Stimulated activated CD8-positive, alpha-beta memory T cell treated with anti-CD3 and anti-CD28 coated beads, Interleukin-7, amount 100 ng/mL, for 24 hours (primary cell): ENCODE data around the gene ZNF618.

Experiments used
- DNase-seq: peaks from one replicate; pipeline ENCODE4 v3.0.0-alpha.2; 2020; ENCODE audit warnings: low read depth

The ZNF618 gene

DNA sequence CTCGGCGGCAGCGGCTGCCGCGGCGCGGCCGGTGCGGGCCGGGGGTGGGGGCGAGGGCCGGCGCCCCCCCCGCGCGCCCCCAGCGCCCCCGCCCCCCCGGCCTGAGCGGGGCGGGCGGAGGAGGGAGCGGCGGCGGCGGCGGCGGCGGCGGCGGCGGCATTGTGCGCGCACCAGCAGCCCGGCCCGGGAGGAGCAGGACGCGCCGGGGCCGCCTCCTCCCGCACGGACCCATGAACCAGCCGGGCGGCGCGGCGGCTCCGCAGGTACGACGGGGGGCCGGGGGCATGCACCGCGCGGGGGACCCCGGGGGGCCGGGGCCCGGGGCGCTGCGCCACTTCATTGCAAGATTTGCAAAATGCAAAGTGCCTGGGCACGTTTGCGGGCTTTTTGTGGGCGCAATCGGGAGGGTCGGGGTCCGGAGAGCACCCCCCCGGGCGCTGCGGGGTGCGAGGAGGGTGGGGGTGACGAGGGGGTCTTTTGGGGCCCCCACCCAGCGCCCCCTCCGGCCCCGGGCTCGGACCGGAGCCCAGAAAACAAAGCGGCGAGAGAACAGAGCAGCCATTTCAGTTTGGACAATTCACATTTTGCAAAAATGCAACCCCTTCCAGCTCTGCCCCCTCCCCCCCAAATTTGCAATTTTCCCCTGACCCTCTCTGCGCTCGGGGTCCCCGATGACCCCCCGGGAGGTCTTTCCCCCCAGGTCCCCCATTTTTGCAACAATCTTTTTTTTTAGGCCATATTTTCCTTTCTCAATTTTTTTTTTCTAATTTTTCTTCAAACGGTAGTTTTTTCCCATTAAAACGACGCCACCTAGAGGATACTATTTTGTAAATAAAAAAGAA, at the start of gene ZNF618:
ZNF618 (plus strand) TSS at position 159 of the 842 bp plus-strand sequence; CDS start at position 231, 72 bp downstream.
- no peak for DNase-seq

DNA sequence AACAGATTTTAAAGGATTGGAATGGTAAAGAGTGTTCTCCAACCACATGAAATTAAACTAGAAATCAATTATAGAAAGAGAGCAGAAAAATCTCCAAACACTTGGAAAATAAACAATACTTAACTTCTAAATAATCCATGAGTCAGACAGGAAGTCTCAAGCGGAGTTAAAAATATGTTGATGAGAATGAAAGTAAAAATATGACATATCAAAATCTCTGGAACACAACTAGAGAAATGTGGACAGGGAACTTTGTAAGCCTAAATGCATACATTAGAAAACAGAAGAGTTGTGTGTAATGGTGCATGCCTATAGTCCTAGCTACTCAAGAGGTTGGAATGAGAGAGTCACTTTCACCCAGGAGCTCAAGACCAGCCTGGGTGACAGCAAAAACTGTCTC, 47.9 kb upstream of the ZNF618 start:
- no peak for DNase-seq

GRCh38 chr9:113837334-113837733, 38.8 kb upstream of the ZNF618 start:
- no peak for DNase-seq

DNA sequence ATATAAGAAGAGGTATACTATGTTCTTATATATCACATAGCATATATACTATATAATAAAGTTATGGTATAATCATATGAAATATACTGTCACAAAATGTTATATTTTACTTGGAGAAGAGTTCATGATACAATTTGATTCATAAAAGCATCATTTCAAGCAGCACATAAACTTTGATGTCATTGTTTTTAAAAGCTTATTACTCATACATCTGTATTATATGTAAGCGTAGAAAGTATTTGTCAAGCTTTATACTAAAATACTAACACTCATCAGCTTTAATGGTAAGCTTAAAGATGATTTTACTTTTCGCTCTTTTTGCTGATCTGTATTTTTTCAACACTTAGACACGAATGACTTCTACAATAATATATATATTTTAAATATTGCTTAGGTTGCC, 34.0 kb upstream of the ZNF618 start:
- no peak for DNase-seq

GRCh38 chr9:113844466-113844865, 31.6 kb upstream of the ZNF618 start:
- no peak for DNase-seq

DNA sequence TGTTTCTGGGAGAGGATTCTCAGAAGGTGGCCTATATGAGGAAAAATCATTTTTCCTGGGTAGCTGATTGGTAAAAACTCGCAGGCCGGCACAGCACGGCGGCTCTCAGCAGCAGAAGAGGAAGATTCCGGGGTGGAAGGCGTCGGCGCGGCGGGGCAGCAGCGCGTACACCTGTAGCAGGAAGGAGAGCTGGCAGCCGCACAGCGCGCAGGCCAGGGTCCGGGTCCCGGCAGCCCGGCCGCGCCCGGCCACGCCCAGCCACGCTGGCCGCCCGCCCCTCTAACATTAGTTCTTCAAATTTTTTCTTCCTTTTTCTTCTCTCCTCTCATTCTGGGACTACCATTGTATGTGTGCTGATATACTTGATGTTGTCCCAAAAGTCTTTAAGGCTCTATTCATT, 24.8 kb upstream of the ZNF618 start:
- DNase-seq, result no peak

- no peak for DNase-seq
These were observed 24.2 kb upstream of the ZNF618 start for GRCh38 chr9:113851873-113852272.

- no peak for DNase-seq
These were observed 22.8 kb upstream of the ZNF618 start for GRCh38 chr9:113853333-113853732.

DNA sequence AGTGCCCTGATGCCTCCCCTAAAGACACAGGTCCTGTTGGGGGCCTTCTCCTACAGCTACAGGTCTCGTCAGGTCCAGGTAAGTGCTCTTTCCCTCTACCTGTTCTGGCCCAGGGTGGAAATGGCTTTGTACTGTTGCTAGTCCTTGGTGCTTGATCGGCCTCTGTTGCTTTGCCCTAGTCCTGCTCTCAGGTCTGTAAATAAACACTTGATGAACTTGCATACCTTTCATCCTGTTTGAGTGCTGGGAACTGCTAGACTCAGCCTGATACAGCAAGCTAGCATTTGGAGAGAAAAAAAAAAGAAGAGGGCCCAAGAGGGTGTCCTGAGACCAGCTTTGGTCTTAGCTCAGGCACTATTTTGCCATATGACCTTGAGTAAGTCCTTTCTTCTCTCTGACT, 21.8 kb upstream of the ZNF618 start:
- no peak for DNase-seq

DNA sequence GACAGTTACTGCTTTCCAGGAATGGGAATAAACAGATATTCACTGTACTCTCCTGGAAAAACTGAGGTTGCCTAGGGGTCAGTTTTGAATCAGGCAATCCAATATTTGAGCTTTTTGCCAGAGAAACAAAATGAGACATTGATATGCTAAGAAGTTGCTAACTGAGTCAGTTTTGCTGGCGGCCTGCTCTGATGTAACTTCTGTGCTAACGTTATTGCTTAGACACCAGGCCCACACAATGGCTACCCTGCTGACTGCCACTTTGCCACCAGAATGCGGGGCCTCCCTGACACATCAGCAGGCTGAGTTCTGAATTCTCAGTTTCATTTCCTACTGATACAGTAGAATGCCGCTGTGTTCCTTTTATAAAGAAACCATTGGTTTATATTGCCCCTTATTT, 18.2 kb upstream of the ZNF618 start:
- no peak for DNase-seq

- DNase-seq, result no peak
These were observed 17.8 kb upstream of the ZNF618 start for GRCh38 chr9:113858282-113858681.

DNA sequence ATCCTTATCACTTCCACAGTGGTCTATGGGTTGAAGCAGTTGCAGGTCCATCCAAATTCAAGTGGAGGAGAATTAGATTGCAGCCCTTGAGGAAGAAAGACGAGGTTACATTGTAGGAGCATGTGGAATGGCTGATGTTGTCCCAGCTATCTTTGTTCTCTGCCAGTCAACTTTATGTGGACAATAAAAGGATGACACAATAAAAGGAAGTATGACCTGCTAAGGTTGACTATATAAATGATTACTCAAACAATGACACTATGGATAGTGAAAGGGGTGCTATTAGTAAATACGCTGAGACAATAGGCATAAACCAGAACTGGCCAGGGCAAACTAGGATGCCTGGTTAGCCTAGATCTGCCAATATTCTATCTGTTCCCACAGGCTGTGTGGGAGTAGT, 12.8 kb upstream of the ZNF618 start:
- no peak for DNase-seq

DNA sequence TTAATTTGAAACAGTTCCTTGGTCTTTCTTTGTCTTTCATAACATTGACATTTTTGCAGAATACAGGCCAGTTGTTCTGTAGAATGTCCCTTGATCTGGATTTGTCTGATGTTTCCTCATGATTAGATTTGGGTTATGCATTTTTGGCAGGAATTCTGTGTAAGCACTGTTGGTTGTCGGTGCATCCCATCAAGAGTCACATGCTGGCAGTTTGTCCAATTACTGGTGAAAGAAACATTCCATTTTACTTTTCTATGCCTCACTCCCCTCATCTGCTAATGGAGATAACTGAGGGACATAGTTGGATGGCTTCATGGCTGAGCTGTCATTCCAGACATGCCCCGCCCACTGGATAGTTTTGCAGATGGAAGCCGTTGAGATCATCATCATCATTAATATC, 7.6 kb upstream of the ZNF618 start:
- no peak for DNase-seq

- DNase-seq, result no peak
These were observed 3.5 kb upstream of the ZNF618 start for GRCh38 chr9:113872485-113873143.

GRCh38 chr9:113873446-113873845, 2.7 kb upstream of the ZNF618 start:
- DNase-seq, result no peak

DNA sequence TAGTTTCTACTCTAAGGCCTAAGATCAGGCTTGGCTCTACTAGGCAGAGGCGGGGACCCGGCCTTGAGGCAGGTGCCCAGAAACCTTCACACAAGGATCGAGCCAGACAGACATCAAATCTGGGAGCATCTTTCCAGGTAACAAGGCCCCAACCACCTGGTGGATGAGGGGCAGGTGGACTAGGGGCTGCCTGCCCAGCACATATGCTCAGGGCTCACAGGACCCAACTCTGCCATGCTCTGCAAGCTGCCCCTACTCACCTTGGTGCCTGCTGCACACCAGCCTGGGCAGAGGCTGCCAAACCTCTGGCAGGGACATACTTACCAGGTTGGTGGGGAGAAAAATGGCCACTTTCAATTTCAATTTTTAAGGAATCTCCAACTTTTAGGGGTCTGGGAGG, 2.2 kb upstream of the ZNF618 start:
- DNase-seq, result no peak

GRCh38 chr9:113875459-113876150, 504 bp upstream of the ZNF618 start:
- DNase-seq, result no peak

DNA sequence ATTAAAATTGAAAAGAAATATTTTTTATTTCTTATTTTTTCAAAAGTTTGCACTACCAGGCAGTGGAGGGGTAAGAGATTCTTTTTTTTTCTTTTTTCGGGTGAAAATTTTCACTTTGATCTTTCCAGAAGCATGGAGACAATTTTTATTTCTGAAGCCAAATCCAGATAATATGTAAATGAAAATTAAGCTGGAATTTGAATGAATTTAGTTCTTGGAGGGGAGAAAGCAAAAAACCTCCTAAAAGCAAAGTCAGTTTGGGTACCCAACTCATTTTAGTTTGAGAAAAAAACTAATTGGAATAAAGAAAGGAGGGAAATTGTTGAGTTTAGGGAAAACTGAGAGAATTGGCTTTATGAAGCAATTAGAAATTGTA, 872 bp downstream of the ZNF618 start:
- DNase-seq, result no peak

DNA sequence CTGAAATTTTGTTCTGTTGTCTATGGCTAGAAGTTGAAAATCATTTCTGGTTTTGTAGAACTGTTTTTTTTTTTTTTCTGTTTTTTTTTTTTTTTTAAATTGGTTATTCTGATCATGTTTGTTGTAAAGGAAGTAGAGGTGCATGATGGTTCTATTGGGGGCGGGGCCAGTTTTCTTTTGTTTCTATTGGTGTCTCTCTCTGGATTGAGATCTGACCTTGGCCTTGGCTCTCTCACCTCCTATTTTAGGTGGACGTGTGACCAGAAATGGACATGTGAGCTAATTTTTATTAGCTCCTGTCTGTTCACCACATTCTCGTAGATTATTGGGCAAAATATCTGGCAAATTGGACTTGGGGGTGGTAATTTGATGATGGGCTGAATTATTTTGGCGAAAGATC, 3.2 kb downstream of the ZNF618 start:
- no peak for DNase-seq

GRCh38 chr9:113879911-113880310, 3.8 kb downstream of the ZNF618 start:
- DNase-seq, result no peak

GRCh38 chr9:113882181-113882580, 6.1 kb downstream of the ZNF618 start:
- DNase-seq, result no peak

DNA sequence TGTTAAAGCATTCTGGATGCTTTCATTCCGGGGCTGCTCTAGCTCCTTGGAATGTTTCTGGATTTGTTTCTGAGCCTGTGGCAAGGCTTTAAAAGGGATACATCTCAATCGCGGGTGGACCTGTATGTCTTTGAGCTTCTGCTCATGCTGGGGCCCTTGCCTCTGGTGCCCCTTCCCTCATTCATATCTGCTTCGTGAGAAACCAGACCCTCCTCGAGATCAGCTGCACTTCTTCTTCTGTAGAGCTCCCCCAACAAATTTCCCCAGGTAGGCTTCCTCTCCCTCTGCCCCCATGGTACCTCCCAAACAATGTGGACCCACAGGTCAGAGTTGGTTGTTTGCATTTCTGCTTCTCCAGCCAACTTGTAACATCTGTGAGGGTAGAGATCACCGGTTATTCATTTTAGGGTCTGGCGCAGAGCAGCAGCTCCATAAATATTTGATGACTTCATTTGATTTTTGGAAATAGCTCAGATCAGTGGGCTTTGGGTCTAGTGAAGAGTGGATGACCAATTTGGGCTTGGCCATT, 6.6 kb downstream of the ZNF618 start:
- no peak for DNase-seq
